Kidney epithelial cell (primary cell): ENCODE results near the gene FGF9. TPM values are rescaled to one million over a fixed set of nuclear protein-coding genes. Genes with fewer than 3 reads are reported as not detected.

Source experiments
- DNase-seq: peaks from one replicate; pipeline ENCODE4 v3.0.0-alpha.2; 2010; ENCODE audit warnings: low read depth
- H3K27me3 ChIP-seq: 2 replicates; pipeline ENCODE4 v1.6.0; 2011; ENCODE audit warnings: low read length; ENCODE audit not compliant: control insufficient read depth, insufficient read depth
- H3K36me3 ChIP-seq: 2 replicates; pipeline ENCODE4 v1.5.1; 2011; ENCODE audit warnings: low read length; ENCODE audit not compliant: control insufficient read depth, insufficient read depth
- H3K4me3 ChIP-seq: 2 replicates; pipeline ENCODE4 v1.5.1; 2011; ENCODE audit warnings: low read depth, mild to moderate bottlenecking, control low read depth, low read length
- CTCF ChIP-seq: IDR thresholded peaks from 2 replicates; pipeline ENCODE4 v1.5.1; 2011; ENCODE audit warnings: mild to moderate bottlenecking, moderate library complexity, low read length, control low read depth, inconsistent platforms; ENCODE audit not compliant: insufficient read depth, poor library complexity, severe bottlenecking
- total RNA-seq: library from RNA; depleted of rRNA; stranded (reverse); fragments of >200 nt; gene quantifications from 2 replicates; pipeline ENCODE4 v1.2.3, GENCODE V29; 2015

FGF9 gene
- 0.21 and 0.33 TPM in 2 replicates for total RNA-seq

DNA sequence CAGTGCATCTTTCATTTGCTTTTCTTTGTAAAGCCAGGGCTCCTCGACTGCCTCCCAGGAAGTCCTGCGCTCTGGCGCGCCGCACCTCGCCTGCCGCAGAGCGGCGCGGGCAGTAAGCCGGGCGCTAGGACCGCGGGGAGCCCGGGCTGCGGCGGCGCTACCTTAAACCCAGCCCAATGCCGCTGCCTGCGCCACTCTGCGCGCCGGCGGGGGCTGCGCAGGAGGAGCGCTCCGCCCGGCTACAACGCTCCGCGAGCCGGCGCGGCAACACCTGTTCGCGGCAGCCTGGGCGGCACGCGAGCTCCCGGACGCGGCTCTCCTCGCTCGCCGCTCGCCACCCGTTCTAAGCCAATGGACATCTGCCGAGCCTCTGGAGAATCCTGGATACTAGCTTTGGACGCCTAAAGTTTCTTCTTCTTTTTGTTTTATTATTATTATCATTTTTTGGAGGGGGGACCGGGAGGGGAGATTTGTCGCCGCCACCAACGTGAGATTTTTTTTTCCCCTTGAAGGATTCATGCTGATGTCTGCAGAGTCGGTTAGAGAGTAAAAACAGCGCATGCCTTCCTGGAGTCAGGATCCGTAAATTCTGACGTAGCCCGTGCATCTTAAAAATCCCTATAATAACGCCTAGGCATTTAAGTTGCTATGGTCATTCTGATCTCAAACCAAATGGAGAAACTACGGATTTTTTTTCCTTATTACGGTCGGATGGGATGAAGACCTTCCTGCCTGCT is at the start of gene FGF9:
Gene FGF9, plus strand, starts transcription at position 191 of the 737 bp plus-strand sequence. CDS start 840 bp downstream, outside the sequence.
- Histone ChIP-seq H3K27me3 (peaks cover 10% of the 10 kb centered on the region), H3K4me3 (peak within 1 kb of the TSS; percentile 49), H3K36me3 (no peaks in the 10 kb centered on the region)
- no peak for DNase-seq
- no peak for TF ChIP-seq CTCF

- no peak overlapping the region for H3K4me3 ChIP-seq
- peak; percentile 64 for TF ChIP-seq CTCF
- no peak for DNase-seq
- H3K27me3 ChIP-seq: no peaks in the 10 kb centered on the region
- H3K36me3 ChIP-seq: no peaks in the 10 kb centered on the region
These were observed 45.5 kb upstream of the FGF9 start for GRCh38 chr13:21625366-21625765.

DNA sequence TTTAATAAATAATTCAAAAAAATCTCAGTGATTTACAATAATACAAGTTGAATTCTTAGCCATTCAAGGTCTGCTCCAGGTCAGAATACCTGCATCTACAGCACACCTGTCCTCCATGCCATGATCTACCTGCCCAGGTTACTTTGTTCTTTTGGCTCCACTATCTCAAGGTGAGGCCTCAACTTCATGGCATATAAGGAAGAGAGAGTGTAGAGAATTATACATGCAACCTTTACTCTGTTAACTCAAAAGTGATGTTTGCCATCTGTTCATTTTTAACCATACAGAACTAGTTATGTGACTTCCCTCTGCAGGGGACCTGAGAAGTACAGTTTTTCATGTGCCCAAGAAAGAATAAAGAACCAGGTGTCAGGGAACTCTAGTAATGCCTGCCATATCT is 38.7 kb upstream of the FGF9 start:
- Histone ChIP-seq H3K36me3 (no peaks in the 10 kb centered on the region), H3K27me3 (no peaks in the 10 kb centered on the region), H3K4me3 (no peak overlapping the region)
- no peak for DNase-seq
- TF ChIP-seq CTCF: no peak

DNA sequence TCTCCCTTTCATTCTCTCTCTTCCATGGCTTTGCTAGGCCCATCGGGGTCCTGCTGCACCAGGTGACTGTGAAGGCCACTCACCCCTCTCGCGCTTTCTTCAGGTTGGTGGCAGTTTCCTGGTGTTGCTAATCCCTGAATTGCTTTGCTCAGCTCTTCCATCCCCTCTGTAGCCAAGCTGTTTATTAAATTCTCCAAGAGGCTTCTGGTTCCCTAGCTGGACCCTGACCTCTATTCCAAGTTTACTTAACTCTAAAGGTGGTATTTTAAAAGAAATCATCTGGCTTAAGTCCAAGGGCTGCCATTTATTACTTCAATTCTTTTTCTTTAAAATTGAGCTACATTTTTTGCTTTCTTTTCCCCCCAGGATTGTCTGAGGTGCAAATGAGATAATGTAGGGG is 34.2 kb upstream of the FGF9 start:
- no peak overlapping the region for H3K4me3 ChIP-seq
- DNase-seq: no peak
- no peak for TF ChIP-seq CTCF
- no peaks in the 10 kb centered on the region for H3K36me3 ChIP-seq
- no peaks in the 10 kb centered on the region for H3K27me3 ChIP-seq

GRCh38 chr13:21637296-21637695 is 33.6 kb upstream of the FGF9 start:
- Histone ChIP-seq H3K27me3 (no peaks in the 10 kb centered on the region), H3K4me3 (no peak overlapping the region), H3K36me3 (no peaks in the 10 kb centered on the region)
- TF ChIP-seq CTCF: no peak
- DNase-seq: peak; percentile 69
